NT2/D1 (cell line): Measurements from ENCODE around the gene MCM7.

ENCODE experiments used
- DNase-seq: peaks from one replicate; pipeline ENCODE4 v3.0.0-alpha.2; 2011; ENCODE audit warnings: low read depth, low spot score
- H3K27me3 ChIP-seq: 2 replicates; pipeline ENCODE4 v1.6.0; 2011; ENCODE audit warnings: mild to moderate bottlenecking; ENCODE audit not compliant: insufficient read length, insufficient read depth
- H3K36me3 ChIP-seq: 2 replicates; pipeline ENCODE4 v1.6.1; 2011; ENCODE audit warnings: mild to moderate bottlenecking, low read length, mixed read lengths; ENCODE audit not compliant: insufficient read depth, insufficient read length
- H3K4me1 ChIP-seq: 2 replicates; pipeline ENCODE4 v1.5.1; 2011; ENCODE audit not compliant: insufficient read depth, insufficient read length
- H3K4me3 ChIP-seq: 2 replicates; pipeline ENCODE4 v1.5.1; 2011; ENCODE audit warnings: low read depth; ENCODE audit not compliant: insufficient read length
- H3K9ac ChIP-seq: 2 replicates; pipeline ENCODE4 v1.6.0; 2011; ENCODE audit warnings: low read depth; ENCODE audit not compliant: insufficient read length
- H3K9me3 ChIP-seq: 2 replicates; pipeline ENCODE4 v1.5.1; 2011; ENCODE audit warnings: mild to moderate bottlenecking, low read length; ENCODE audit not compliant: insufficient read depth
- SUZ12 ChIP-seq: IDR thresholded peaks from 2 replicates; pipeline ENCODE4 v1.6.1; 2011; ENCODE audit not compliant: insufficient read length, insufficient read depth; ENCODE audit errors: extremely low read depth
- YY1 ChIP-seq: IDR thresholded peaks from 2 replicates; pipeline ENCODE4 v1.6.1; 2011; ENCODE audit not compliant: insufficient read length, insufficient read depth
- ZNF274 ChIP-seq: IDR thresholded peaks from 2 replicates; pipeline ENCODE4 v1.6.1; 2011; ENCODE audit warnings: mild to moderate bottlenecking, low read depth, low read length

MCM7 gene

GRCh38 chr7:100074841-100075240 is 26.4 kb downstream of the MCM7 start:
- H3K4me3 ChIP-seq: no peak overlapping the region
- no peak for DNase-seq
- no peak for TF ChIP-seq ZNF274
- TF ChIP-seq YY1: no peak
- no peak for TF ChIP-seq SUZ12
- no peak overlapping the region for H3K9ac ChIP-seq
- H3K36me3 ChIP-seq: peaks cover 94% of the 10 kb centered on the region
- no peaks in the 10 kb centered on the region for H3K4me1 ChIP-seq
- H3K9me3 ChIP-seq: peaks cover 58% of the 10 kb centered on the region
- no peaks in the 10 kb centered on the region for H3K27me3 ChIP-seq

- Histone ChIP-seq H3K4me1 (no peaks in the 10 kb centered on the region), H3K9me3 (peaks cover 59% of the 10 kb centered on the region), H3K27me3 (no peaks in the 10 kb centered on the region), H3K9ac (no peak overlapping the region), H3K4me3 (no peak overlapping the region), H3K36me3 (peaks cover 90% of the 10 kb centered on the region)
- TF ChIP-seq SUZ12 (no peak), ZNF274 (no peak), YY1 (no peak)
- no peak for DNase-seq
These were observed 28.7 kb downstream of the MCM7 start for GRCh38 chr7:100072462-100072861.

DNA sequence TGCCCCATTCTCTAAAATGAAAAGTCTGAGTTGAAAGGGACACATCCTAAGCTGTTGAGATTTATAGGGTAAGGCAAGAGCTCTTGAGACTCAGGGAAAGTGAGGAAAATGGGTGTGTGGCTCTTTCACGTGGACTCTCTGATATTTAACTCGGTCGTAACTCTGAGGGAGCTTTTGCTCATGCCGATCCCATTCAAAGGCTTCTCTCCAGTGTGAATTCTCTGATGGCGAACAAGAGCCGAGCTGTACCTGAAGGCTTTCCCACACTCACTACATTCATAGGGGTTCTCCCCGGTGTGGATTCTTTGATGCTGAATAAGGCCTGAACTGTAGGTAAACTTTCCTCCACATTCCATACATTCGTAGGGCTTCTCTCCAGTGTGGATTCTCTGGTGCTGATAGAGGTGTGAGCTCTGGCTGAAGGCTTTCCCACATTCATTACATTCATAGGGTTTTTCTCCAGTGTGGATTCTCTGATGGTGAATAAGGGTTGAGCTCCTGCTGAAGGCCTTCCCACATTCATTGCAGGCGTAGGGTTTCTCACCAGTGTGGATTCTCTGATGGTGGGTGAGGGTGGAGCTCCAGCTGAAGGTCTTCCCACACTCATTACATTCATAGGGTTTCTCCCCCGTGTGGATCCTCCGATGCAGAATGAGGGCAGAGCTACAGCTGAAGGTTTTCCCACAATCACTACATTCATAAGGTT is 30.0 kb downstream of the MCM7 start:
- no peaks in the 10 kb centered on the region for H3K4me1 ChIP-seq
- H3K36me3 ChIP-seq: peaks cover 81% of the 10 kb centered on the region
- no peak for DNase-seq
- H3K27me3 ChIP-seq: no peaks in the 10 kb centered on the region
- H3K4me3 ChIP-seq: no peak overlapping the region
- peaks cover 59% of the 10 kb centered on the region for H3K9me3 ChIP-seq
- TF ChIP-seq ZNF274 (no peak), YY1 (no peak), SUZ12 (no peak)
- H3K9ac ChIP-seq: no peak overlapping the region

DNA sequence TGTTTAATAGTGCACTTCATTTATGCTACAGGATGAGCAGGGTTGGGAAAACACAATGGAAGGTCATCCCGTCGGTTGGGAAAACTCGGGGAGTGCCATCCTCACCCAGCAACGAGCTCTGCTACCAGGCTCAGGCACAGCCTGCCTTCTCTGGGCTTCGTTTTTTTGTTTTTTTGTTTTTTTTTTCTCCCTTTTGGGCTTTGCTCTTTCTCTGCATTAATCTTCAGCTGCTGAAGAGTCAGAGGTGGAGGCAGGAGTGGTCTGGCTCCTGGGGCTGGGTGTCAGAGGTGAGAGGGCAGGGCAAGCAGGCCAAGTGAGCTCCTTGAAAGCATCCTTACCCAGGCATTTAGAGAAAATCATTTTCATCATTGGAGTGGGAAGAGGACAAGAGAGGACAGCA is 31.2 kb downstream of the MCM7 start:
- no peak overlapping the region for H3K9ac ChIP-seq
- peaks cover 81% of the 10 kb centered on the region for H3K36me3 ChIP-seq
- no peaks in the 10 kb centered on the region for H3K27me3 ChIP-seq
- no peaks in the 10 kb centered on the region for H3K4me1 ChIP-seq
- no peak for TF ChIP-seq YY1
- TF ChIP-seq SUZ12: no peak
- TF ChIP-seq ZNF274: no peak
- H3K4me3 ChIP-seq: no peak overlapping the region
- DNase-seq: no peak
- peaks cover 52% of the 10 kb centered on the region for H3K9me3 ChIP-seq

DNA sequence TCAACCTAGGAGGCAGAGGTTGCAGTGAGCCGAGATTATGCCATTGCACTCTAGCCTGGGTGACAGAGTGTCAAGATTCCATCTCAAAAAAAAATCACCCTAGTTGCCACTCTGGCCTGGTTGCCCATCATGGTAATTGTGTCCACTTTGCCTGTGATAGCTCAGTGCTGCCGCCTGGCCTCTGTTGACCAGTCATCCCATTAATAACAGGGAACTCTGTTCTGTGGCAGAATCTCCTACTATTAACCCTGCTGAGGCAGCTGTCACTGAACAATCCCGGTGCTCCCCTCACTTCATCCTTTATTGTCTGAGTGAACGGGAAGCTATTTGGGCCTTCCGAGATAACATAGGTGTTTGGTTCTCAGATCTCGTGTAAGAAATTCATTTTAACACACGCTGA is 34.2 kb downstream of the MCM7 start:
- Histone ChIP-seq H3K36me3 (peaks cover 73% of the 10 kb centered on the region), H3K9me3 (peaks cover 23% of the 10 kb centered on the region), H3K4me1 (no peaks in the 10 kb centered on the region), H3K9ac (no peak overlapping the region), H3K27me3 (no peaks in the 10 kb centered on the region), H3K4me3 (no peak overlapping the region)
- TF ChIP-seq SUZ12 (no peak), ZNF274 (no peak)
- no peak for DNase-seq

DNA sequence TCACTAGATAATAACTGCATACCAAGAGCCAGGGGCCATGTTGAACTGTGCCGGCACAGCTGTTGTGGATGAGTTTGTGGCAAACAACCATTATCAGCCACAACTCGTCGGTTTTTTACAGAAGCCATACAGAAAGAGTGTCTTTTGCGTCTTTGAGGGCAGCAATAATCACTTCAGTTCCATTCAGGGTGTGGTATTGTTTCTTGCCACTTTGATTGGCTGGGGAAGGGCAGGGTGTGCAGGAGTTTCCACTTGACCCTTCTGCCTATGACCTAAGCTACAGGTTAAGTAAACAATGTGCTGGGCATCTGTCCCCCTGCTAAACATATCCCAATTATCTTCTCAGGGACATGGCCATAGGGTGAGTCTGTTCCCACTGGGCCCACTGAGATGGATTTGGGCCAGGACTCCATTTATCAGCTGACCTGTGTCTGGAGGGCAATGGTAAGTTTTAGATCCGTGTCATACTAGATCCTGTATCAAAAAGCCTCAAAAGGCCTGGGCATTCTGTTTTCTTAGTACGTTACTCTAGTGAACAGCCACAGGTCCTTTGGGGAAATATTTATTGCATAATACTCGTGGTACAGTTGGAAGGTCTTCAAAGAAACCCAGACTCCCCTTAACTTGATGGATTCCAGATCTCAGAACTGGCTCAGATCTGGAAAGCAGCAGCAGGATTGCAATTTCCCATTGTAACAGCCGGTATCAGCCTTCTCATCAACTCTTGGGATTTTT is 35.6 kb downstream of the MCM7 start:
- H3K36me3 ChIP-seq: peaks cover 65% of the 10 kb centered on the region

DNA sequence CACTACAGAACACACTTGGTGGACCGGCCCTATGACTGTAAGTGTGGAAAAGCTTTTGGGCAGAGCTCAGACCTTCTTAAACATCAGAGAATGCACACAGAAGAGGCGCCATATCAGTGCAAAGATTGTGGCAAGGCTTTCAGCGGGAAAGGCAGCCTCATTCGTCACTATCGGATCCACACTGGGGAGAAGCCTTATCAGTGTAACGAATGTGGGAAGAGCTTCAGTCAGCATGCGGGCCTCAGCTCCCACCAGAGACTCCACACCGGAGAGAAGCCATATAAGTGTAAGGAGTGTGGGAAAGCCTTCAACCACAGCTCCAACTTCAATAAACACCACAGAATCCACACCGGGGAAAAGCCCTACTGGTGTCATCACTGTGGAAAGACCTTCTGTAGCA is 37.0 kb downstream of the MCM7 start:
- H3K4me1 ChIP-seq: no peaks in the 10 kb centered on the region
- no peak overlapping the region for H3K9ac ChIP-seq
- no peaks in the 10 kb centered on the region for H3K9me3 ChIP-seq
- DNase-seq: no peak
- H3K4me3 ChIP-seq: no peak overlapping the region
- H3K27me3 ChIP-seq: no peaks in the 10 kb centered on the region
- TF ChIP-seq YY1 (no peak), ZNF274 (no peak), SUZ12 (no peak)
- H3K36me3 ChIP-seq: peaks cover 59% of the 10 kb centered on the region

More for the DNA sequence above, 35.6 kb downstream of the MCM7 start:
- Histone ChIP-seq H3K9me3 (peaks cover 9% of the 10 kb centered on the region), H3K4me1 (no peaks in the 10 kb centered on the region), H3K27me3 (no peaks in the 10 kb centered on the region), H3K4me3 (no peak overlapping the region), H3K9ac (no peak overlapping the region)
- DNase-seq: no peak
- TF ChIP-seq ZNF274 (no peak), YY1 (no peak), SUZ12 (no peak)
